HEK293 (cell line): ENCODE measurements around the gene CAPZB.

Experiments
- CTCF ChIA-PET: fragments of 350-600 bp; formaldehyde crosslinking; extraction: SDS; loops from one replicate; lab custom pipeline; 2021; ENCODE audit warnings: antibody characterized with exemption; lab: Yijun Ruan, JAX
- POLR2A ChIA-PET: fragments of 300-600 bp; formaldehyde crosslinking; extraction: SDS; loops from one replicate; lab custom pipeline; 2020; ENCODE audit warnings: antibody characterized with exemption, inconsistent platforms; lab: Yijun Ruan, JAX
- H3K27ac ChIP-seq: fragments of 200-500 bp; sonication (Bioruptor generic); 2 replicates; pipeline ENCODE4 v1.5.1; 2014; ENCODE audit warnings: low read depth, low read length, control low read depth, inconsistent platforms; ENCODE audit errors: extremely low read depth
- H3K36me3 ChIP-seq, 2 experiments: fragments of 200-500 bp in 1 of 2; sonication (Bioruptor generic) in 1 of 2; 1 replicate in 1 of 2; 2 replicates in 1 of 2; pipeline ENCODE4 v1.5.1; 2014 to 2017; ENCODE audit warnings: inconsistent platforms in 2 of 2, low read length in 2 of 2; ENCODE audit not compliant: control insufficient read depth in 2 of 2, insufficient read depth in 1 of 2
- H3K4me1 ChIP-seq: fragments of 200-500 bp; sonication (Bioruptor generic); 2 replicates; pipeline ENCODE4 v1.5.1; 2014; ENCODE audit warnings: mild to moderate bottlenecking, low read length, inconsistent platforms; ENCODE audit not compliant: control insufficient read depth, insufficient read depth
- H3K4me3 ChIP-seq: 2 replicates; pipeline ENCODE4 v1.5.1; 2011; ENCODE audit warnings: low read depth, mild to moderate bottlenecking, control low read depth, low read length, moderate library complexity
- H3K9me3 ChIP-seq: fragments of 200-500 bp; sonication (Bioruptor generic); 2 replicates; pipeline ENCODE4 v1.5.1; 2014; ENCODE audit warnings: low read depth, low read length, inconsistent platforms; ENCODE audit not compliant: control insufficient read depth, insufficient read depth
- EGR2 ChIP-seq: fragments of 450-650 bp; formaldehyde crosslinking; IDR thresholded peaks from 2 replicates; pipeline ENCODE4 v1.5.1; 2016; ENCODE audit warnings: low read depth, missing biosample characterization, missing genetic modification characterization
- KLF10 ChIP-seq: fragments of 450-650 bp; IDR thresholded peaks from 2 replicates; pipeline ENCODE4 v1.5.1; 2018; ENCODE audit warnings: missing biosample characterization, mild to moderate bottlenecking, missing genetic modification characterization
- KLF8 ChIP-seq: fragments of 450-650 bp; formaldehyde crosslinking; IDR thresholded peaks from 2 replicates; pipeline ENCODE4 v1.5.1; 2016; ENCODE audit warnings: missing biosample characterization, missing genetic modification characterization
- PRDM1 ChIP-seq: fragments of 450-650 bp; formaldehyde crosslinking; IDR thresholded peaks from 2 replicates; pipeline ENCODE4; 2016; ENCODE audit warnings: missing biosample characterization, missing genetic modification characterization
- SETDB1 ChIP-seq: IDR thresholded peaks from one replicate; pipeline ENCODE4 v1.6.1; 2017; ENCODE audit warnings: mild to moderate bottlenecking, low read length, moderate library complexity, mixed read lengths; ENCODE audit not compliant: insufficient read length
- SP7 ChIP-seq: fragments of 450-650 bp; formaldehyde crosslinking; IDR thresholded peaks from 2 replicates; pipeline ENCODE4 v1.5.1; 2016; ENCODE audit warnings: missing biosample characterization, missing genetic modification characterization
- TRIM28 ChIP-seq: IDR thresholded peaks from 2 replicates; pipeline ENCODE4 v1.6.1; 2011; ENCODE audit warnings: low read length, control low read depth, borderline replicate concordance
- ZBTB20 ChIP-seq: fragments of 450-650 bp; formaldehyde crosslinking; IDR thresholded peaks from 2 replicates; pipeline ENCODE4 v1.5.1; 2016; ENCODE audit warnings: missing biosample characterization, missing genetic modification characterization
- ZBTB48 ChIP-seq: fragments of 450-650 bp; formaldehyde crosslinking; IDR thresholded peaks from 2 replicates; pipeline ENCODE4 v1.5.1; 2016; ENCODE audit warnings: missing biosample characterization, missing genetic modification characterization
- ZFHX2 ChIP-seq: fragments of 450-650 bp; formaldehyde crosslinking; conservative IDR thresholded peaks from 2 replicates; pipeline ENCODE4 v1.5.1; 2016; ENCODE audit warnings: missing biosample characterization, missing genetic modification characterization
- ZNF132 ChIP-seq: fragments of 450-650 bp; formaldehyde crosslinking; IDR thresholded peaks from 2 replicates; pipeline ENCODE4 v1.5.1; 2017; ENCODE audit warnings: missing biosample characterization, missing genetic modification characterization, borderline replicate concordance
- ZNF221 ChIP-seq: fragments of 450-650 bp; formaldehyde crosslinking; IDR thresholded peaks from 2 replicates; pipeline ENCODE4 v1.5.1; 2017; ENCODE audit warnings: missing biosample characterization, missing genetic modification characterization, borderline replicate concordance
- ZNF366 ChIP-seq: fragments of 450-650 bp; formaldehyde crosslinking; conservative IDR thresholded peaks from 2 replicates; pipeline ENCODE4 v1.5.1; 2016; ENCODE audit warnings: missing biosample characterization, missing genetic modification characterization
- ZNF600 ChIP-seq: fragments of 450-650 bp; formaldehyde crosslinking; IDR thresholded peaks from 2 replicates; pipeline ENCODE4 v1.5.1; 2016; ENCODE audit warnings: missing biosample characterization, missing genetic modification characterization
- ZNF658 ChIP-seq: fragments of 450-650 bp; formaldehyde crosslinking; IDR thresholded peaks from 2 replicates; pipeline ENCODE4; 2016; ENCODE audit warnings: missing biosample characterization, missing genetic modification characterization
- ZNF768 ChIP-seq: fragments of 450-650 bp; formaldehyde crosslinking; IDR thresholded peaks from 2 replicates; pipeline ENCODE4 v1.5.1; 2018; ENCODE audit warnings: missing biosample characterization, mild to moderate bottlenecking, missing genetic modification characterization
- ZSCAN16 ChIP-seq: fragments of 450-650 bp; formaldehyde crosslinking; IDR thresholded peaks from 2 replicates; pipeline ENCODE4 v1.5.1; 2016; ENCODE audit warnings: missing biosample characterization, missing genetic modification characterization
- TF ChIP-seq, protein P1 (sequence below): fragments of 450-650 bp; IDR thresholded peaks from 2 replicates; pipeline ENCODE4 v1.5.1; 2018; ENCODE audit warnings: missing biosample characterization, missing genetic modification characterization
- TF ChIP-seq, protein P2 (sequence below): fragments of 450-650 bp; formaldehyde crosslinking; IDR thresholded peaks from 2 replicates; pipeline ENCODE4 v1.5.1; 2016; ENCODE audit warnings: missing biosample characterization, missing genetic modification characterization
- TF ChIP-seq, protein P3 (sequence below): fragments of 450-650 bp; formaldehyde crosslinking; IDR thresholded peaks from 2 replicates; pipeline ENCODE4 v1.5.1; 2016; ENCODE audit warnings: missing biosample characterization, missing genetic modification characterization

Gene CAPZB

DNA sequence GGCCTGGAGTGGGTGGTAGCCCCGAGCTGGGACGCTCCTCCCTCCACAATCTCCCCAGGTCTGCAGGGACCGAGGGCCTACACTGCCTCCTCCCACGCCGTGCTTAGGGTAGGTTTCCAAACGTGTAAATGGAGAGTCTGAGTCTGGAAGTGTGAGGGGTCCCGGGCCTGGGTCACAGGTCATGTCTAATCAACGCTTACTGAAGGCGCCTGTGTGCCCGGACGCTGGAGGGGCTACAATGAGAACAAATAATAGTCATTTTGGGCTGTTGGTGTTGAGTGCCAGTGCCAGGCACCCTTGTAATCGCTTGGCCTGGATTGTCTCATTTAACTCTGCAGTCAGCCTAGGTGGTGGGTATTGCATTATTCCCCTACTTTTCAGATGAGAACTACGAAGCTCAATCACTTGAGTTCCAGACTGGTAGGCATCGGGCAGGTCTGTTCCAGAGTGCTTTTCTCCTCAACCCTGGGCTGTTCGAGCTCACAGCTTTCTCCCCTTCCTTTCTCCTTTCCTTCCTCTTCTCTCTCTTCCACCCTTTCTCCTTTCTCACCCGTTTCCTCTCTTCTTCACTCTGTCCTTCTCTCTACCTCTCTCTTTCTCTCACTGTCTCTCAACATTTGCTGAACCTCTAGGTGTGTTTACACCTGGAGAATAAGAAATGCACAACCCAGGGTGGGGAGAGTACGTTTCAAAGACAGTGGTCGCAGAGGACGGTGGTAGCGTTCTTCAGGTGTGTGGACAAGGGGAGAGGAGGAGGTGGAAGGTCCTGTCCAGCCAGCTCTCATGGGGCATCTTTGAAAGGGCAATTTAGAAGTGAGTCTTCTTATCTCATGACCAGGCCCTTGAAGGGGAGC lies 172.3 kb downstream of the CAPZB start:
- Histone ChIP-seq H3K27ac (peak overlapping the region; percentile 75; the same call in 1 of the 2 replicates), H3K4me3 (peak overlapping the region; percentile 80), H3K9me3 (no peaks in the 10 kb centered on the region), H3K36me3 (peaks cover 0 to 59% of the 10 kb centered on the region in 2 experiments; a peak in 1 of 3 replicates), H3K4me1 (peaks cover 2% of the 10 kb centered on the region; the same call in 1 of the 2 replicates)
- ChIA-PET POLR2A (interaction anchor here (0.6 to 1.9 kb wide), 5 partner anchors 11 to 328 kb away, joined by 3 to 8 read pairs (median 3); partner anchors contain the start of genes EMC1 and MRTO4), CTCF (interaction anchor here (0.6 to 1.9 kb wide), 3 partner anchors 53 to 349 kb away, joined by 3 to 7 read pairs (median 4); no protein-coding TSS in a partner anchor)
- no peak for TF ChIP-seq KLF10 (tag by site-specific recombination)
- peak; percentile 43; the same call in 1 of the 2 replicates for TF ChIP-seq EGR2 (tag by site-specific recombination)
- TF ChIP-seq ZNF768 (tag by site-specific recombination): no peak
- no peak for TF ChIP-seq ZNF658 (tag by site-specific recombination)
- TF ChIP-seq, protein P1, sequence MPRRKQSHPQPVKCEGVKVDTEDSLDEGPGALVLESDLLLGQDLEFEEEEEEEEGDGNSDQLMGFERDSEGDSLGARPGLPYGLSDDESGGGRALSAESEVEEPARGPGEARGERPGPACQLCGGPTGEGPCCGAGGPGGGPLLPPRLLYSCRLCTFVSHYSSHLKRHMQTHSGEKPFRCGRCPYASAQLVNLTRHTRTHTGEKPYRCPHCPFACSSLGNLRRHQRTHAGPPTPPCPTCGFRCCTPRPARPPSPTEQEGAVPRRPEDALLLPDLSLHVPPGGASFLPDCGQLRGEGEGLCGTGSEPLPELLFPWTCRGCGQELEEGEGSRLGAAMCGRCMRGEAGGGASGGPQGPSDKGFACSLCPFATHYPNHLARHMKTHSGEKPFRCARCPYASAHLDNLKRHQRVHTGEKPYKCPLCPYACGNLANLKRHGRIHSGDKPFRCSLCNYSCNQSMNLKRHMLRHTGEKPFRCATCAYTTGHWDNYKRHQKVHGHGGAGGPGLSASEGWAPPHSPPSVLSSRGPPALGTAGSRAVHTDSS: no peak
- TF ChIP-seq ZSCAN16 (tag by site-specific recombination): no peak
- no peak for TF ChIP-seq ZNF221 (tag by site-specific recombination)
- TF ChIP-seq ZBTB48 (tag by site-specific recombination): peak; percentile 59; the same call in 1 of the 2 replicates
- TF ChIP-seq, protein P2, sequence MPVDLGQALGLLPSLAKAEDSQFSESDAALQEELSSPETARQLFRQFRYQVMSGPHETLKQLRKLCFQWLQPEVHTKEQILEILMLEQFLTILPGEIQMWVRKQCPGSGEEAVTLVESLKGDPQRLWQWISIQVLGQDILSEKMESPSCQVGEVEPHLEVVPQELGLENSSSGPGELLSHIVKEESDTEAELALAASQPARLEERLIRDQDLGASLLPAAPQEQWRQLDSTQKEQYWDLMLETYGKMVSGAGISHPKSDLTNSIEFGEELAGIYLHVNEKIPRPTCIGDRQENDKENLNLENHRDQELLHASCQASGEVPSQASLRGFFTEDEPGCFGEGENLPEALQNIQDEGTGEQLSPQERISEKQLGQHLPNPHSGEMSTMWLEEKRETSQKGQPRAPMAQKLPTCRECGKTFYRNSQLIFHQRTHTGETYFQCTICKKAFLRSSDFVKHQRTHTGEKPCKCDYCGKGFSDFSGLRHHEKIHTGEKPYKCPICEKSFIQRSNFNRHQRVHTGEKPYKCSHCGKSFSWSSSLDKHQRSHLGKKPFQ (tag by site-specific recombination): no peak
- TF ChIP-seq, protein P3, sequence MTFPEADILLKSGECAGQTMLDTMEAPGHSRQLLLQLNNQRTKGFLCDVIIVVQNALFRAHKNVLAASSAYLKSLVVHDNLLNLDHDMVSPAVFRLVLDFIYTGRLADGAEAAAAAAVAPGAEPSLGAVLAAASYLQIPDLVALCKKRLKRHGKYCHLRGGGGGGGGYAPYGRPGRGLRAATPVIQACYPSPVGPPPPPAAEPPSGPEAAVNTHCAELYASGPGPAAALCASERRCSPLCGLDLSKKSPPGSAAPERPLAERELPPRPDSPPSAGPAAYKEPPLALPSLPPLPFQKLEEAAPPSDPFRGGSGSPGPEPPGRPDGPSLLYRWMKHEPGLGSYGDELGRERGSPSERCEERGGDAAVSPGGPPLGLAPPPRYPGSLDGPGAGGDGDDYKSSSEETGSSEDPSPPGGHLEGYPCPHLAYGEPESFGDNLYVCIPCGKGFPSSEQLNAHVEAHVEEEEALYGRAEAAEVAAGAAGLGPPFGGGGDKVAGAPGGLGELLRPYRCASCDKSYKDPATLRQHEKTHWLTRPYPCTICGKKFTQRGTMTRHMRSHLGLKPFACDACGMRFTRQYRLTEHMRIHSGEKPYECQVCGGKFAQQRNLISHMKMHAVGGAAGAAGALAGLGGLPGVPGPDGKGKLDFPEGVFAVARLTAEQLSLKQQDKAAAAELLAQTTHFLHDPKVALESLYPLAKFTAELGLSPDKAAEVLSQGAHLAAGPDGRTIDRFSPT (tag by site-specific recombination): no peak
- no peak for TF ChIP-seq ZNF132
- peak; percentile 98 for TF ChIP-seq PRDM1 (tag by site-specific recombination)
- TF ChIP-seq ZFHX2 (tag by site-specific recombination): peak; percentile 87
- no peak for TF ChIP-seq SETDB1
- TF ChIP-seq SP7 (tag by site-specific recombination): no peak
- no peak for TF ChIP-seq TRIM28
- TF ChIP-seq KLF8 (tag by site-specific recombination): no peak
- TF ChIP-seq ZNF366 (tag by site-specific recombination): peak; percentile 75
- TF ChIP-seq ZBTB20 (tag by site-specific recombination): peak; percentile 16; the same call in 1 of the 2 replicates
- TF ChIP-seq ZNF600: no peak
